A549 (cell line): ENCODE measurements around the gene L3MBTL4.

Experiments
- BHLHE40 ChIP-seq: IDR thresholded peaks from 2 replicates; pipeline ENCODE4 v1.6.1; 2012; ENCODE audit warnings: low read depth, low read length, inconsistent platforms
- CTCF ChIP-seq: fragments of >200 bp; sonication (Bioruptor Twin); formaldehyde crosslinking; IDR thresholded peaks from 3 replicates; pipeline ENCODE4 v1.5.1; 2016
- RAD21 ChIP-seq, 2 experiments: fragments of >200 bp in 1 of 2; sonication (Bioruptor Twin) in 1 of 2; formaldehyde crosslinking in 1 of 2; IDR thresholded peaks in 1 of 2; conservative IDR thresholded peaks in 1 of 2; 2 replicates in 1 of 2; 3 replicates in 1 of 2; pipeline ENCODE4 v1.6.1; 2012 to 2018; ENCODE audit warnings: inconsistent platforms in 1 of 2
- REST ChIP-seq: fragments of 200-600 bp; sonication (generic); IDR thresholded peaks from 2 replicates; pipeline ENCODE4 v1.6.1; 2016; ENCODE audit warnings: antibody characterized with exemption, mild to moderate bottlenecking, moderate library complexity
- SMC3 ChIP-seq: fragments of >200 bp; sonication (Bioruptor Twin); formaldehyde crosslinking; IDR thresholded peaks from 3 replicates; pipeline ENCODE4 v1.6.1; 2018; ENCODE audit warnings: inconsistent platforms

- no peak for TF ChIP-seq CTCF
- TF ChIP-seq RAD21 (conservative IDR thresholded peaks at IDR 0.05 in 1 of 2, IDR thresholded peaks at IDR 0.05 in 1 of 2) = no peak
- TF ChIP-seq REST = no peak
- TF ChIP-seq BHLHE40 = no peak
- TF ChIP-seq SMC3 = no peak
Observed at GRCh38 chr18:5993938-5994337, 420.8 kb downstream of the L3MBTL4 start.
